Stomach (tissue), 4 donors: Measurements from ENCODE around the gene FXYD4.

ENCODE experiments used
- EP300 ChIP-seq: sonication (generic); formaldehyde crosslinking; IDR thresholded peaks from one replicate; pipeline ENCODE4 v1.6.1; 2017; ENCODE audit warnings: antibody characterized with exemption
- POLR2A ChIP-seq, 4 donors: fragments of 450-650 bp; IDR thresholded peaks; one replicate each; pipeline ENCODE4 v1.6.1; 2016; ENCODE audit warnings: antibody characterized with exemption in 4 of 4, control low read depth in 2 of 4, mild to moderate bottlenecking in 1 of 4, moderate library complexity in 1 of 4
- POLR2AphosphoS5 ChIP-seq, 3 donors: sonication (generic); formaldehyde crosslinking; IDR thresholded peaks; one replicate each; pipeline ENCODE4 v1.6.1; 2016; ENCODE audit warnings: antibody characterized with exemption in 3 of 3
- TF ChIP-seq, protein P1 (sequence below), 7 experiments: fragments of 450-650 bp in 4 of 7; fragments of 200-600 bp in 3 of 7; sonication (generic) in 3 of 7; IDR thresholded peaks; one replicate each; pipeline ENCODE4 v1.5.1; 2016 to 2019; ENCODE audit warnings: antibody characterized with exemption in 7 of 7, control low read depth in 2 of 7, mild to moderate bottlenecking in 1 of 7

DNA sequence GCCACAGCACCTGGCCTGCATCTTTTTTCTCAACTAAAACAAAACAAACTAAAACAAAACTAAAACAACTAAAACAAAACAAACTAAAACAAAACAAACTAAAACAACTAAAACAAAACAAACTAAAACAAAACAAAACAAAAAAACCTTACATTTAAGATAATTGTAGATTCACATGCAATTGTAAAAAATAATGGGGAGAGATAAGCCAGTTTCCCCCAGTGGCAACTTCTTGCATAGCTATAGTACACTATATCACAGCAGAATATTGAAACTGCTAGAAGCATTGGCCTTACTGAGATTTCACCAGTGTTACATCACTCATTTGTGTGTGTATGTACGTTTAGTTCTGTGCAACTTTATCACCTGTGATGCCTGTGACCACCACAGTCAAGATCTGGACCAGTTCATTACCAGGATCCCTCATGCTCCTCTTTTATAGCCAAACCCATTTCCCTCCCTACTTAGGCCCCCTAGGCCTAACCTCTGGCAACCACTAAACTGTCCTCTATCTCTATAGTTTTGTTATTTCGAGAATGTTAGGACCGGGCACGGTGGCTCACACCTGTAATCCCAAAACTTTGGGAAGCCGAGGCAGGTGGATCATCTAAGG is 9.3 kb downstream of the FXYD4 start:
- TF ChIP-seq, protein P1, sequence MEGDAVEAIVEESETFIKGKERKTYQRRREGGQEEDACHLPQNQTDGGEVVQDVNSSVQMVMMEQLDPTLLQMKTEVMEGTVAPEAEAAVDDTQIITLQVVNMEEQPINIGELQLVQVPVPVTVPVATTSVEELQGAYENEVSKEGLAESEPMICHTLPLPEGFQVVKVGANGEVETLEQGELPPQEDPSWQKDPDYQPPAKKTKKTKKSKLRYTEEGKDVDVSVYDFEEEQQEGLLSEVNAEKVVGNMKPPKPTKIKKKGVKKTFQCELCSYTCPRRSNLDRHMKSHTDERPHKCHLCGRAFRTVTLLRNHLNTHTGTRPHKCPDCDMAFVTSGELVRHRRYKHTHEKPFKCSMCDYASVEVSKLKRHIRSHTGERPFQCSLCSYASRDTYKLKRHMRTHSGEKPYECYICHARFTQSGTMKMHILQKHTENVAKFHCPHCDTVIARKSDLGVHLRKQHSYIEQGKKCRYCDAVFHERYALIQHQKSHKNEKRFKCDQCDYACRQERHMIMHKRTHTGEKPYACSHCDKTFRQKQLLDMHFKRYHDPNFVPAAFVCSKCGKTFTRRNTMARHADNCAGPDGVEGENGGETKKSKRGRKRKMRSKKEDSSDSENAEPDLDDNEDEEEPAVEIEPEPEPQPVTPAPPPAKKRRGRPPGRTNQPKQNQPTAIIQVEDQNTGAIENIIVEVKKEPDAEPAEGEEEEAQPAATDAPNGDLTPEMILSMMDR (IDR thresholded peaks at IDR 0.05) = peak in 1 of 7 experiments; percentile 12
- TF ChIP-seq POLR2A (IDR thresholded peaks at IDR 0.05) (no peak), EP300 (no peak), POLR2AphosphoS5 (IDR thresholded peaks at IDR 0.05) (no peak)
